ENCODE results near the gene ISOC1. TPM values are rescaled to one million over a fixed set of nuclear protein-coding genes. Genes with fewer than 3 reads are reported as not detected.

Gene ISOC1
- total RNA-seq, 2 donors from 2014 or later = 7.7 to 9.9 TPM

GRCh38 chr5:129082225-129083136 lies 12.1 kb upstream of the ISOC1 start:
- no peak for DNase-seq (ENCODE audit: low spot score)

DNA sequence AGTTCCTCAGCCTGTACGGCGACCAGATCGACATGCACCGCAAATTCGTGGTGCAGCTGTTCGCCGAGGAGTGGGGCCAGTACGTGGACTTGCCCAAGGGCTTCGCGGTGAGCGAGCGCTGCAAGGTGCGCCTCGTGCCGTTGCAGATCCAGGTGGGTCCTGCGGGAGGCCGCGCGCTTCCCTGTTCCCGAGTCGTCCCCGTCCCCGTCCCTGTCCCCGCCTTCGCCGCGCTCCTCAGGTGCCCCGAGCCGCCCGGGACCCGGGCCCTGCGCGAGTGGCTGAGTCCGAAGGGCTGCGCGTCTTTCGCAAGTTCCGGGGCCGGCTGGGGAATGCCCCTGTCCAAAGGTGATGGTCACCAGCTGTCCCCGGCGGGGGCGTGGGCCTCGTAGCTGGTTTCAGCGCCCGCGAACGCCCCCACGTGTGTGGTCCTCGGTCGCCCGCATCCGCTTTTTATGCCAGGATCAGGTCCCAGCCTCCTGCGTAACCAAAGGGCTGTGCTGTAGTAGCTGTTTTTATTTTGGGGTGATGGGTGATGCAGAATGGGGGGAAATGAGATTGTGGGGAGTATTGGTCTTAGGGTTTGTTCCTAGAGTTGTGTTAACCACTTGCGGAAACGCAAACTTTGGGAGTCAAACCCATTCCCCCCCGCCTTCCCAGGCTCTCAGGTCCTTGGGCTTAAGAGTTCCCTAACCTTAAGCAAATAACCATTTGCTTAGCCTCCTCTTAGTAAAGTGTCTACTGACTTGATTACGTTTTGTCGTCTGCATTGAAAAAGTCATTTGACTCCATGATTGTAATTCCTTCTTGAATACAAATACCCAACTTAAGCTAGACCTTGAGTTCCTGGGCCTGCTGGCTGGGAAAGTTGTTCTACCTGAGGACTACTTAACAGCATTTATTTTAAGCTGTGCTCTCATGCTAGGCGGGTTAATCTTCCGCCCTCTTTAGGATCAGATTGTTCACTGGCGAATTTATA lies 663 bp downstream of the ISOC1 start:
- intact Hi-C loops (cut with DNase I) = no loop called here
- DNase-seq (ENCODE audit: low spot score) = peak; percentile 86

More at GRCh38 chr5:129082225-129083136, 12.1 kb upstream of the ISOC1 start:
- intact Hi-C loops (cut with DNase I) = no loop called here

- intact Hi-C loops (cut with DNase I) = no loop called here
- no peak for DNase-seq (ENCODE audit: low spot score)
Observed at GRCh38 chr5:129096382-129096991, 1.9 kb downstream of the ISOC1 start.

GRCh38 chr5:129097498-129098296 lies 3.1 kb downstream of the ISOC1 start:
- no peak for DNase-seq (ENCODE audit: low spot score)
- intact Hi-C loops (cut with DNase I) = no loop called here

- DNase-seq (ENCODE audit: low spot score) = no peak
- intact Hi-C loops (cut with DNase I) = no loop called here
Observed at GRCh38 chr5:129098488-129099183, 4.1 kb downstream of the ISOC1 start.

DNA sequence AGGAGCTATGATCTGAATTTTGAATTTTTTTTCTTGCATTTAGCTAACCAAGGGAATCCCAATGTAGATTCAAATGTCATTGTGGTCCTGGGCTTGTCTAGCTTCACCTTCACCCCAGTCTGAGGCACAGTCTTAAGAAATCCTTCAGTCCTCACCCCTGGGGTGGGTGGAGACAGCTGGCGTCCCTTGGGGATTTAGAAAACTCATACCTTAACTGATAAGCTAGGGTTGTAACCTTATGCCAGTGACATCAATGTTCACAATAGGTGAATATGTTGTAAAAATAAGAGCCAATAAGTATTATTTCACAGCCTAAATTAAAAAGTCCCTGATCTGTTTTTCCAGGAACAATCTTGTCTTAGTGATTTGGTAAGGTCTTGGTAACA lies 4.6 kb downstream of the ISOC1 start:
- intact Hi-C loops (cut with DNase I) = no loop called here
- DNase-seq (ENCODE audit: low spot score) = no peak

GRCh38 chr5:129101794-129102193 lies 7.2 kb downstream of the ISOC1 start:
- intact Hi-C loops (cut with DNase I) = no loop called here
- DNase-seq (ENCODE audit: low spot score) = no peak

DNA sequence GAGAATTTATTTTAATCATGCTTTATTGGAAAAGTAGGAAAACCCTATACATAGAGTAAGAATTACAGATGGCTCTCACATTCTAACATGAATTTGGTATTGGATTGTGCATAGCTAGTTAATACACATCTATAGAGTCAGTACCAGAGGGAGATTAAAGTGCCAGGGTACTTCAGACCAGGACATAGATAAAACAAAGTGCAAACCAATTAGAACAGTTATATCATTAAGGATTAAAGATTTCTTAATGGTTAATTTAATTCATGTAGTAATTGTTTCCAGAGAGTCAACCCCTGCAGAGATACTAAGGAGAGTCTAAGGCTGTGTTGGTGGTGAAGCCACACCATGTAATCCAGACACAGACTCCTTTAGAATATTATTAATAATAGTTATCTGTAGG lies 8.8 kb downstream of the ISOC1 start:
- intact Hi-C loops (cut with DNase I) = no loop called here
- DNase-seq (ENCODE audit: low spot score) = no peak

DNA sequence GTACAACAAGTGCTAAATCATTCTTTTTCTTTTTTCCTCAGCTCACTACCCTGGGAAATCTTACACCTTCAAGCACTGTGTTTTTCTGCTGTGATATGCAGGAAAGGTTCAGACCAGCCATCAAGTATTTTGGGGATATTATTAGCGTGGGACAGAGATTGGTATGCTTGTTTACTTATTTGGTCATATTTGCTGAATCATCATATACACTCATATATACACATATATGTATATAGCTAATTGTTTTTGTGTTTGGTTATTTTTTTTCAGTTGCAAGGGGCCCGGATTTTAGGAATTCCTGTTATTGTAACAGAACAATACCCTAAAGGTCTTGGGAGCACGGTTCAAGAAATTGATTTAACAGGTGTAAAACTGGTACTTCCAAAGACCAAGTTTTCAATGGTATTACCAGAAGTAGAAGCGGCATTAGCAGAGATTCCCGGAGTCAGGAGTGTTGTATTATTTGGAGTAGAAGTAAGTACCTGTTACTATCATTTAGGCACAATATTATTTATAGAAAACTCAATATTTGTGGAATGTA lies 10.4 kb downstream of the ISOC1 start:
- intact Hi-C loops (cut with DNase I) = no loop called here
- no peak for DNase-seq (ENCODE audit: low spot score)

GRCh38 chr5:129107637-129108036 lies 13.1 kb downstream of the ISOC1 start:
- DNase-seq (ENCODE audit: low spot score) = no peak
- intact Hi-C loops (cut with DNase I) = no loop called here

- intact Hi-C loops (cut with DNase I) = no loop called here
- no peak for DNase-seq (ENCODE audit: low spot score)
Observed at GRCh38 chr5:129110742-129111141, 16.2 kb downstream of the ISOC1 start.

DNA sequence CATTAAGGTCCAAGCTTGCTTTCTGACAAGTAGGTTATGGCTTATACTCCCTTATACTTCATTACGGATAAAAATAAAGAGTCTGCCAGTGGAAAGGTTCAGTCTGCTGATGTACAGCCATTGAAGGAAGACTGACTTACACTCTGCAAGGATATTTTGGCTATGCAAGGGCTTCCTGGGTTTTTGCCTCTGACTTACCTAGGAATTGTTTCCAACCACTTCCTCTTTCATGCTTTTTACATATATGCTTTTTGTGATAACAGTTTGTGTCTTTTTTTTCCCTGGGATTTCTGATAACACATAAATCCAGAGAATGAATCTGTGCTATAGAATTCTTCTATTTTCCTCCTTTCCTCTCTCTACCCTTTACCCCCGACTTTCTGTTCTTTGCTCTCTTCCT lies 16.8 kb downstream of the ISOC1 start:
- no peak for DNase-seq (ENCODE audit: low spot score)
- intact Hi-C loops (cut with DNase I) = no loop called here

DNA sequence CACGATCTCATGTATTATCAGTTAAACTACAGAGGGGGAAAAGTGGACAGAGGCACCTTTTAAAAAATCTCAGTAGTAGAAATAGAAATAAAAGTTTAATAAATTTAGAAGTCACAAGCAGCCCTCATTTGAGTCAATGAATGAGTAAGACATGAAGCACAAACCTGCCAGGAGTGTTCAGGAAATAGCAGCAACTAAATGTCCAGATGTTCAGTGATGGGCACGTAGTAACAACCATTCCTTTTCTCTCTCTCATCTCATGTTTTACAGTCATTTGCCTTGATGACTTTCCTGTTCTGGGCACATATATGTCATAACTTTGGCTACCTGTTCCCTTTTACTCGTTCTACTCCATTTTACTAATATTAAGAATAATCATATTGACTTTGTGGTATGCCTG lies 17.7 kb downstream of the ISOC1 start:
- intact Hi-C loops (cut with DNase I) = no loop called here

GRCh38 chr5:129113867-129114266 lies 19.3 kb downstream of the ISOC1 start:
- DNase-seq (ENCODE audit: low spot score) = no peak
- intact Hi-C loops (cut with DNase I) = no loop called here

More for the DNA sequence above, 17.7 kb downstream of the ISOC1 start:
- DNase-seq (ENCODE audit: low spot score) = no peak

DNA sequence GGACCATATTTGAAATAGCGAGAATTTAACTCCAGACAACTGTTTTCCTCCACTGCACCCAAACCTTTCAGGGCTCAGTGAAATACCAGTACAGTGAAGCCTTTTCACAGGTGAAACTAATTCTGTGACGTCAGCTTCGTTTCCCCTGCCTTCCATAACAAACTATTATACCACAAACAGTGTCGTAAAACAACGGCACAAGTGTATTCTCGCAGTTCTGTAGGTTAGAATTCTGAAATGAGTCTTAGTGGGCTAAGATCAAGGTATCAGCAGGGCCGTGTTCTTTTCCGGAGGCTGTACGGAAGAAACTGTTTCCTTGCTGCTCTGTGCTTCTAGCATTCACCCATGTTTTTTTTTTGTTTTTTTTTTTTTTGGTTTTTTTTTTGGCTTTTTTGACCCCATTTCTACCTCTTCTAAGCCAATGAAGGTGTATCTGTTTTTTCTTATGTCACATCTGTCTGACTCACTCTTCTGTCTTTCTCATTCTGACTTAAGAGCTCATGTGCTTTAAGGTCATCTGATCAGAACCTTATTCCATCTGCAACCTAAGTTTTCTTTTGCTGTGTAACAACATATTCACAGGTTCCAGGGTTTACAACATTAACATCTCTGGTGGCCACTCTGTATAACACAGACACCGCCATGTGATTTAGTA lies 20.1 kb downstream of the ISOC1 start:
- no peak for DNase-seq (ENCODE audit: low spot score)
- intact Hi-C loops (cut with DNase I) = no loop called here

DNA sequence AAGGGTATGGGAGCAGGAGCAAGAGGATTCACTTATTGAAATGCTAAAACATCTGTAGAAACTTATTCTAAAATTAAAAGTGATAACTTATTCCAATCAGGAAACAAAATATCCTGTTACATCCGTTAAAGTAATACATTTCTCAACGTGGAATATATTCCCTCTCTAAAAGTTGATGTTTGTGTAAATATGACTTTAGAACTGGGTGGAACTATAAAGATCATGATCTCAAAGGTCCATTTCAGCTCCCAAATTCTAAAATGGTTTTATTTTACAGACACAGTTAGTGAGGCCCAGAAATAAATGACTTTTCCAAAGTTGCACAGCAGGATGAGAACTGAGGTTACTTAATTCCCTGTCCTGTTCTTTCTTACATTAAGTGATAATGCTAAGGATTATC lies 21.1 kb downstream of the ISOC1 start:
- intact Hi-C loops (cut with DNase I) = no loop called here
- no peak for DNase-seq (ENCODE audit: low spot score)

DNA sequence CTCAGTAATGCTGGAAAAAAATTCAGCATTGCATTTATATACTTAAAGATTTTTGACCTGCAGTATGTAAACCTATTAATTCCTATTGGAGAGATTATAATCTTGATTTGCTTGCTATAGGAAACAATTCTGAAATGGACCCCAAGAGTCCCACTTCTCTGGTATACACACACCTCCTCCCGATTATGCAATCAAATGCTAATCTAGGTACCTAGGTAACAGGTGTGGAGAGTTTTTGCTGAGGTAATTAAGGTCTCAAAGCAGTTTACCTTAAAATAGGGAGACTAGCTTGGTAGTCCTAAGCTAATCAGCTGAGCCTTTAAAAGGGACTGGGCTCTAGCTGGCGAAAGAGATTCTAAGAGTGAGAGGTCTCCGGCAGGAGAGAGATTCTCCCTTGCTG lies 22.2 kb downstream of the ISOC1 start:
- intact Hi-C loops (cut with DNase I) = no loop called here
- no peak for DNase-seq (ENCODE audit: low spot score)

GRCh38 chr5:129118405-129118804 lies 23.9 kb downstream of the ISOC1 start:
- no peak for DNase-seq (ENCODE audit: low spot score)
- intact Hi-C loops (cut with DNase I) = no loop called here
